Mesenteric fat pad (tissue), 1 donor: ENCODE data around the gene PDCD1. TPM values are rescaled to one million over a fixed set of nuclear protein-coding genes. Genes with fewer than 3 reads are reported as not detected.
"Not testable (repeated sequence)": the region's sequence is repeated elsewhere in the genome, so short reads cannot be mapped to it uniquely, and the experiment has no call there.

Experiments
- DNase-seq: peaks from one replicate; pipeline ENCODE4 v3.0.0-alpha.2; 2020; ENCODE audit warnings: low spot score
- total RNA-seq: library from RNA; stranded (reverse); fragmentation: NEBNext Ultra II Directional; extraction: Animal tissue kit (Norgen Biotek cat#: 25700); gene quantifications from one replicate; pipeline ENCODE4 v1.2.1, GENCODE V29; 2021
- donor health status: DM: yes; HTN: yes; CAD: no.

The PDCD1 gene
- total RNA-seq, 1 donor from 2014 or later = 0.42 TPM

GRCh38 chr2:241879326-241879725 is 20.6 kb upstream of the PDCD1 start:
- DNase-seq = no peak

DNA sequence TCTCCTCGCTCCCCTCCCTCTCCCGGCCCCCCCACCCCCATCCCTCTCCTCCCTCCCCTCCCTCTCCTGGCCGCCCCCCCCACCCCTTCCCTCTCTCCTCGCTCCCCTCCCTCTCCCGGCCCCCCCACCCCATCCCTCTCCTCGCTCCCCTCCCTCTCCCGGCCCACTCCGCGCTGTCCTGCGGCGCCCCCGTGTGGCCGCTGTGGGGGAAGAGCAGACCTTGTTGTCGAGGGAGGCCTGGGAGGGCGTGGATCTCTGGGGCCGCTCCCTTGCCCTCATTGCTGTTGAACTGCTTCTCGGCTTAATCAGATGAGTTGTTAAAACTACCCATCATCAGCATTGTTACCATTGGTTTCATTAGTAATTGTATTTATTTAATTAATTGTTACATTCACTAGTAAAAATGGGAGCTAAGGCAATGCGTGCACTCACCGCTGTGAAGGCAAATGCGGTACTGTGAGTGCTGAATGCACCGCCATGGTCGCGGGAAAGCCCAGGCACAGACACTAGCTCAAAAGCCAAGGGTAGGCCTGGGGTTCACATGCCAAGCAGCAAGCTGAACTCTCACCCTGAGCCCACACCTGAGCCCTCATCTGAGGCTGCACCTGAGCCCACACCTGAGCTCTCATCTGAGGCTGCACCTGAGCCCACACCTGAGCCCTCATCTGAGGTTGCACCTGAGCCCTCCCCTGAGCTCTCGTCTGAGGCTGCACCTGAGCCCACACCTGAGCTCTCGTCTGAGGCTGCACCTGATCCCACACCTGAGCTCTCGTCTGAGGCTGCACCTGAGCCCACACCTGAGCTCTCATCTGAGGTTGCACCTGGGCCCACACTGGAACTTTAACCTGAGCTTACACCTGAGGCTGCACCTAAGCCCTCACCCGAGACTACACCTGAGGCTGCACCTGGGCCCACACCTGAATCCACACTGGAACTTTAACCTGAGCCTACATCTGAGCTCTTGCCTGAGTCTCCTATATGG is 19.6 kb upstream of the PDCD1 start:
- DNase-seq = no peak

- no peak for DNase-seq
Measured at GRCh38 chr2:241877197-241877685, 18.5 kb upstream of the PDCD1 start.

DNA sequence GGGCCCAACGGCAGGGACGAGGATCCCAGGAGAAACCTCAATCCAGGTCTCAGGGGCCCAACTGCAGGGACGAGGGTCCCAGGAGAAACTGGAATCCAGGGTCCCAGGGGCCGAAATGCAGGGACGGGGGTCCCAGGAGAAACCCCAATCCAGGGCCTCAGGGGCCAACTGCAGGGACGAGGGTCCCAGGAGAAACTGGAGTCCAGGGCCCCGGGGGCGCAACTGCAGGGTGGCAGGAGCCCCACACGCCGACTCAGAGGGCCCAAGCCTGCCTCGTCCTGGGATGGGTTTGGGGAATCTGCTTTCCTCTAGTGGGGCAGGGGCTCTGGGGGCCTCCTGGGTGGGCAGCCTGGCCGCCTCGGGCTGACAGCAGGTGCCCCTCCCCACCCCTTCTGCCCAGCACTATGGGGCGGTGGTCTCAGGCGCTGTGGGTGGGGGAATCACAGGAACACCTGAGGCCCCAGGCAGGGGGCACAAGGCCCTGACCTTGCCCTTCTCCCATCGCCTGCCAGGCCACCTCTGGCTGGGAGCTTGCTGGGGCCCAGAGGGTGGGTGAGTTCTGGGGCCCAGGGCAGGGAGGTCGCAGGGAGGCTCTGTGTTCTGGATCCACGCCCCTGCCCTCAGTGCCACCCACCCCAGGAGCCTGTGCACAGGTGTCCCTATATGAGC is 18.0 kb upstream of the PDCD1 start:
- no peak for DNase-seq

- not testable (repeated sequence) for DNase-seq
Measured at GRCh38 chr2:241875754-241876527, 17.2 kb upstream of the PDCD1 start.

DNA sequence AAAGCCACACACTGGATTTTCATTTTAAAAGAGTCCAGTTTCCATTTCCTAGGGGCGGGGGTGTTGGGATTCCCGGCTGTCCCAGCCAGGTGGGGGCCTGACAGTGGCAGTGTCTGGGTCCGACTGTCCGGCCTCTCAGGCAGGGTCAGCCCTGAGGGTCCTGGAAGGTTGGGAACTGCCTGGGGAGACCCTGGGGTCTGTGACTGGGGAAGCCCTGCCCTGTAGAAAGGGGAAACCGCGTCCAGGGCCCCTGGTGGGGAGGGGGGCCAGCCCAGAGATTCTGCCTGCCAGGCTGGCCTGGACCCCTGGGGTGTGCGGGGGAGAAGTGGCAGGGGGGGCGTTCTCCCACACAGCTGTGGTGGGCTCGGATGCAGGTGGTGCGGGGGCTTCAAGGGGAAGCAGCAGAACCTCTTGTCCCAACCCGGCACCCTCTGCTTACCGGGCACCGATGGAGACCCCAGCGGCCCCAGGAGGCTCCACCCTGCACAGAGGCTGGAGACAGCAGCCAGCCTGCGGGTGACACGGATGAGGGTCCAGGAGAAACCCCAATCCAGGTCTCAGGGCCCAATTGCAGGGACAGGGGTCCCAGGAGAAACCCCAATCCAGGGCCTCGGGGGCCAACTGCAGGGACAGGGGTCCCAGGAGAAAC is 15.7 kb upstream of the PDCD1 start:
- no peak for DNase-seq

- DNase-seq = no peak
Measured at GRCh38 chr2:241873803-241874110, 15.1 kb upstream of the PDCD1 start.

GRCh38 chr2:241873081-241873802 is 14.5 kb upstream of the PDCD1 start:
- DNase-seq = no peak

GRCh38 chr2:241872313-241872642 is 13.6 kb upstream of the PDCD1 start:
- no peak for DNase-seq

GRCh38 chr2:241871538-241872312 is 13.0 kb upstream of the PDCD1 start:
- no peak for DNase-seq

GRCh38 chr2:241870611-241871537 is 12.2 kb upstream of the PDCD1 start:
- no peak for DNase-seq

- DNase-seq = no peak
Measured at GRCh38 chr2:241870081-241870541, 11.4 kb upstream of the PDCD1 start.

DNA sequence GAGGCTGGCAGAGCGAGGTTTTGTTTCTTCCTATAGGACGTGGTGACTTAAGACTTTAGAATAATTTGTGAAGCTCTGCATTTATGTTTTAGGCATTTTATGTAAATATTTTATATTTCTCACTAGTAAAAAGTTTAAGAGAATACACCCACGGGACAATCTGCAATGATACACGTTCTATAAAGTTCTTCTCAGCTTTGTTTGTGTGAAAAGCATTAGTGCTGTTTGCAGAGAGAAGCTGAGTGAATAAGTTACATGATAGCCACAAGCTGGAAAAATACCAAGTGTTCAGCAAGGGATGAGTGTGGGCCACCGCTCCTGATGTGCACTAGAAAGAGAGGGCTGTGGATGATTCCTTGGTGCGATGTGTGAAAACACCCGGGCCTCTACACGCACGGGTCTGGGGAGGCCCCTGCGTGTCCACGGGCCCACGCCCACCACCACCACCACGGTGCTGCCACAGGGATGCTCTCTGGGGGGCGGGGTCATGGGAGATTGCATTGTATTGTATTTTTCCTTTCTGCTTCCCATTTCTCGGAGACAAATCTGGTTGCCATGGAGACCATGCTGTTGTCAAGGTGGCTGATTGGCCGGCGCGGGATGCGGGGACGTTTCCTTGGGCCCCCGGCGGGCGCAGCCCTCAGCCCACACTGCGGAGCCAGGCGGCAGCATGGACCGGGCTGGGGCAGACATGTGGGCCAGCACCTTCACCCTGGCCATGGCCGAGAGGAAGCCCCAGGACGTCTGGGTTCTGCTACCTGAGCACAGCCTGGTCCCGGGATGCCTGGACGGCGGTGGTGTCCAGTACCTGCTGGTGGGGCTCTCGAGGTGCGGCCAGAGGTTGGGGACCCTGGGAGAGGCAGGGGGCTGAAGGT is 10.6 kb upstream of the PDCD1 start, which contains the start of gene RTP5:
Gene RTP5, plus strand, starts transcription at position 643 of the 875 bp plus-strand sequence. Its CDS starts 28 bp downstream, at position 671.
- no peak for DNase-seq

DNA sequence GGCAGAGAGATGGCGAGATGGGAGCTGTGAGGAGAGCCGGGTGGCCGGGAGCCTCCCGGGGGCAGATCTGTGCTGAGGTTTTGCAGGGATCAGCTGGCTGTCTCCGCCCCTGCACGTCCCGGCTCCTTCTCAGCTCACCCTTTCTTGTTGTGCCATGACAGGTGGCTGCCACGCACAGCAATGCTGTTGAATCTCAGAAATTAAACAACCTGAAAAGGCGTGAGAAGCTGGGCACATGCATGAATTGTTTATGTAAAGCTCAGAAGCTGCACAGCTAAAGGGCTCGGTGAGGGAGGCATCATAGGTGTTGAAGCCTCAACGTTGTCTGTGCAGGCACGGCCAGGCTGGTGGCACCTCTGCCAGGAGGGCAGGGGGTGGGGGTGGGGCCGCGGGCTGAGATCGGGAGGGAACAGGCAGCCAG is 10.0 kb upstream of the PDCD1 start:
- no peak for DNase-seq

- DNase-seq = no peak
Measured at GRCh38 chr2:241867776-241868420, 9.2 kb upstream of the PDCD1 start.

GRCh38 chr2:241866790-241867645 is 8.3 kb upstream of the PDCD1 start:
- DNase-seq = no peak
